Measurements from ENCODE around the gene SORBS1. TPM values are rescaled to one million over a fixed set of nuclear protein-coding genes. Genes with fewer than 3 reads are reported as not detected.

SORBS1 gene
- polyA plus RNA-seq, 1 experiment = 0.40 TPM

- no peak for DNase-seq (ENCODE audit: low read depth, low spot score)
- CTCF ChIA-PET = interaction anchor here (1.0 kb wide), 1 partner anchor 120 kb away, joined by 3 read pairs; no protein-coding TSS in a partner anchor
- H3K4me3 ChIP-seq (ENCODE audit: low read depth, low read length) = no peak overlapping the region
- H3K27me3 ChIP-seq (ENCODE audit: control insufficient read depth, insufficient read depth, low read length) = peaks cover 3% of the 10 kb centered on the region
- POLR2A ChIA-PET = no interaction called here
- H3K27ac ChIP-seq (ENCODE audit: low read depth, low read length) = no peak overlapping the region
- H3K9me3 ChIP-seq (ENCODE audit: control insufficient read depth, insufficient read depth, low read length) = no peaks in the 10 kb centered on the region
- no peak for TF ChIP-seq CTCF (IDR thresholded peaks at IDR 0.05; ENCODE audit: low read depth, low read length)
These were observed 11.0 kb downstream of the SORBS1 start for GRCh38 chr10:95550073-95550672.

- H3K9me3 ChIP-seq (ENCODE audit: control insufficient read depth, insufficient read depth, low read length) = no peaks in the 10 kb centered on the region
- POLR2A ChIA-PET = no interaction called here
- H3K27me3 ChIP-seq (ENCODE audit: control insufficient read depth, insufficient read depth, low read length) = peaks cover 3% of the 10 kb centered on the region
- DNase-seq (ENCODE audit: low read depth, low spot score) = no peak
- no peak overlapping the region for H3K4me3 ChIP-seq (ENCODE audit: low read depth, low read length)
- CTCF ChIA-PET = no interaction called here
- H3K27ac ChIP-seq (ENCODE audit: low read depth, low read length) = no peak overlapping the region
- no peak for TF ChIP-seq CTCF (IDR thresholded peaks at IDR 0.05; ENCODE audit: low read depth, low read length)
These were observed 13.3 kb downstream of the SORBS1 start for GRCh38 chr10:95547791-95548435.

- Histone ChIP-seq H3K27me3 (ENCODE audit: control insufficient read depth, insufficient read depth, low read length) (peaks cover 3% of the 10 kb centered on the region), H3K4me3 (ENCODE audit: low read depth, low read length) (no peak overlapping the region), H3K9me3 (ENCODE audit: control insufficient read depth, insufficient read depth, low read length) (no peaks in the 10 kb centered on the region), H3K27ac (ENCODE audit: low read depth, low read length) (no peak overlapping the region)
- CTCF ChIA-PET = no interaction called here
- DNase-seq (ENCODE audit: low read depth, low spot score) = no peak
- TF ChIP-seq CTCF (IDR thresholded peaks at IDR 0.05; ENCODE audit: low read depth, low read length) = no peak
- POLR2A ChIA-PET = no interaction called here
These were observed 14.0 kb downstream of the SORBS1 start for GRCh38 chr10:95547197-95547596.

GRCh38 chr10:95545981-95546380 is 15.2 kb downstream of the SORBS1 start:
- Histone ChIP-seq H3K9me3 (ENCODE audit: control insufficient read depth, insufficient read depth, low read length) (no peaks in the 10 kb centered on the region), H3K4me3 (ENCODE audit: low read depth, low read length) (no peak overlapping the region), H3K27me3 (ENCODE audit: control insufficient read depth, insufficient read depth, low read length) (peaks cover 3% of the 10 kb centered on the region), H3K27ac (ENCODE audit: low read depth, low read length) (no peak overlapping the region)
- no peak for TF ChIP-seq CTCF (IDR thresholded peaks at IDR 0.05; ENCODE audit: low read depth, low read length)
- no peak for DNase-seq (ENCODE audit: low read depth, low spot score)
- ChIA-PET POLR2A (no interaction called here), CTCF (no interaction called here)

- TF ChIP-seq CTCF (IDR thresholded peaks at IDR 0.05; ENCODE audit: low read depth, low read length) = no peak
- ChIA-PET CTCF (no interaction called here), POLR2A (no interaction called here)
- Histone ChIP-seq H3K4me3 (ENCODE audit: low read depth, low read length) (no peak overlapping the region), H3K27me3 (ENCODE audit: control insufficient read depth, insufficient read depth, low read length) (peaks cover 3% of the 10 kb centered on the region), H3K27ac (ENCODE audit: low read depth, low read length) (no peak overlapping the region), H3K9me3 (ENCODE audit: control insufficient read depth, insufficient read depth, low read length) (no peaks in the 10 kb centered on the region)
- no peak for DNase-seq (ENCODE audit: low read depth, low spot score)
These were observed 16.2 kb downstream of the SORBS1 start for GRCh38 chr10:95544783-95545500.
